Lung (tissue), 12 donors: ENCODE data around the gene CACNA1A. TPM values are rescaled to one million over a fixed set of nuclear protein-coding genes. Genes with fewer than 3 reads are reported as not detected.

ENCODE experiments used
- ATAC-seq: fragments of 200-7000 bp; cut with Tn5 transposase; one replicate; pipeline ENCODE4 v1.9.1; 2020; ENCODE audit warnings: moderate number of reproducible peaks; ENCODE audit not compliant: insufficient read depth, low FRiP score
- DNase-seq, 3 donors: peaks; one replicate each; pipeline ENCODE4 v3.0.0-alpha.2; 2013 to 2017
- H3K27ac ChIP-seq, 2 donors: one replicate each; pipeline ENCODE4 v1.5.1; 2013; ENCODE audit warnings: mild to moderate bottlenecking in 2 of 2, moderate library complexity in 2 of 2, control low read depth in 1 of 2, inconsistent platforms in 1 of 2, low read depth in 1 of 2, low read length in 1 of 2
- H3K27me3 ChIP-seq, 3 donors: one replicate each; pipeline ENCODE4 v1.5.1; 2013; ENCODE audit warnings: low read length in 2 of 3; ENCODE audit not compliant: control insufficient read depth in 3 of 3, insufficient read depth in 3 of 3
- H3K36me3 ChIP-seq, 4 donors: one replicate each; pipeline ENCODE4 v1.5.1; 2013; ENCODE audit warnings: low read length in 4 of 4, mild to moderate bottlenecking in 1 of 4, moderate library complexity in 1 of 4; ENCODE audit not compliant: control insufficient read depth in 4 of 4, insufficient read depth in 4 of 4
- H3K4me1 ChIP-seq, 5 donors: one replicate each; pipeline ENCODE4 v1.5.1; 2013; ENCODE audit warnings: low read length in 5 of 5, mild to moderate bottlenecking in 2 of 5, moderate library complexity in 1 of 5; ENCODE audit not compliant: control insufficient read depth in 5 of 5, insufficient read depth in 5 of 5
- H3K4me3 ChIP-seq: one replicate; pipeline ENCODE4 v1.5.1; 2013; ENCODE audit warnings: mild to moderate bottlenecking, control low read depth, moderate library complexity
- H3K9ac ChIP-seq, 2 donors: one replicate each; pipeline ENCODE4 v1.5.1; 2013; ENCODE audit warnings: low read length in 2 of 2, control low read depth in 1 of 2; ENCODE audit not compliant: insufficient read depth in 1 of 2
- H3K9me3 ChIP-seq, 4 donors: one replicate each; pipeline ENCODE4 v1.5.1; 2013; ENCODE audit warnings: low read length in 3 of 4, mild to moderate bottlenecking in 1 of 4, moderate library complexity in 1 of 4; ENCODE audit not compliant: control insufficient read depth in 4 of 4, insufficient read depth in 3 of 4
- WGBS, 2 donors: extraction: QIAGEN DNeasy Blood & Tissue Kit; methylation state at CpG; one replicate each; pipeline ENCODE4 v1.1.7; 2013; 5-methylcytosine and 5-hydroxymethylcytosine counted together
- polyA plus RNA-seq, 2 donors: library from polyadenylated mRNA; stranded (reverse); fragments of 200-250 nt; gene quantifications; one replicate each; pipeline ENCODE4 v1.2.1, GENCODE V29; 2013
- total RNA-seq, 2 donors: library from RNA; depleted of rRNA in 1 of 2; stranded (reverse); fragments of >200 nt in 1 of 2; gene quantifications; one replicate each; pipeline ENCODE4 v1.2.1, GENCODE V29; 2014 to 2021
- TF ChIP-seq, protein P1 (sequence below): IDR thresholded peaks from 2 replicates; pipeline ENCODE4 v1.5.1; 2012; ENCODE audit warnings: mild to moderate bottlenecking; ENCODE audit errors: control extremely low read depth, extremely low read depth
- donor health status: control.
- donor health status: control.
- donor health status: Bipolar disorder and iron deficiency.
- donor health status: healthy.
- donor health status: DM: yes; HTN: yes; CAD: no.

The CACNA1A gene
- total and polyA plus RNA-seq, 4 donors, result 0.27 to 1.00 (median 0.75) TPM

DNA sequence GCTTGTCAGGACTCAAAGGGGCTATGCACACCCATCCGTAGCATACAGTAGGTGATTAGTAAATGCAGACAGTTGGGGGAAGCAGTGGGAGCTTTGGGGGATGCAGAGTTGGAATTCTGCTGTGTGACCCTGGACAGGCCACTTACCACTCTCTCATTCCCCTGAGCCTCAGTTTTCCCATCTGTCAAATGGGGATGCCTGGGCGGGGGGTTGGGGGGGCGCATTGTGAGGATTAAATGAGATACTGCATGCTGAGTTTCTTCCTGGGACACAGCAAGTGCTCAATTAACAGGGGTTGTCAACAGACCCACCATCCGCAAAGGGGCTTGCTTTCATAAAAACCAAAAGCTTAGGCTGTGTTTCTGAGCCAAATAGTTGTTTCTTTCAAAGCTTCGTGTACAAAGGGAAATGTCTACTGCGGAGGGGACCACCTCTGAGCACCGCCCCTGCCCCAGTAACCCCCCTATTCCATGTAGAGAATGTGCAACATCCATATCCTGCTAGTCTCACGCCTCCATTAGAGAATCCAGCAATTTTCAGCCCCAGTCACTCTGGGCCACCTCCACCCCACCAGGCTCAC lies 223.7 kb downstream of the CACNA1A start:
- H3K4me1 ChIP-seq, result peaks cover 0 to under 1% (median 0%) of the 10 kb centered on the region in 5 donors
- H3K27ac ChIP-seq, result no peak overlapping the region
- ATAC-seq (no peak), DNase-seq (no peak)
- 76 to 79% methylated on average over 8 of the region's 8 CpGs for WGBS, 2 donors
- H3K36me3 ChIP-seq, result no peaks in the 10 kb centered on the region
- no peak overlapping the region for H3K9ac ChIP-seq
- H3K9me3 ChIP-seq, result no peaks in the 10 kb centered on the region
- no peak overlapping the region for H3K4me3 ChIP-seq
- no peaks in the 10 kb centered on the region for H3K27me3 ChIP-seq
- TF ChIP-seq, protein P1, sequence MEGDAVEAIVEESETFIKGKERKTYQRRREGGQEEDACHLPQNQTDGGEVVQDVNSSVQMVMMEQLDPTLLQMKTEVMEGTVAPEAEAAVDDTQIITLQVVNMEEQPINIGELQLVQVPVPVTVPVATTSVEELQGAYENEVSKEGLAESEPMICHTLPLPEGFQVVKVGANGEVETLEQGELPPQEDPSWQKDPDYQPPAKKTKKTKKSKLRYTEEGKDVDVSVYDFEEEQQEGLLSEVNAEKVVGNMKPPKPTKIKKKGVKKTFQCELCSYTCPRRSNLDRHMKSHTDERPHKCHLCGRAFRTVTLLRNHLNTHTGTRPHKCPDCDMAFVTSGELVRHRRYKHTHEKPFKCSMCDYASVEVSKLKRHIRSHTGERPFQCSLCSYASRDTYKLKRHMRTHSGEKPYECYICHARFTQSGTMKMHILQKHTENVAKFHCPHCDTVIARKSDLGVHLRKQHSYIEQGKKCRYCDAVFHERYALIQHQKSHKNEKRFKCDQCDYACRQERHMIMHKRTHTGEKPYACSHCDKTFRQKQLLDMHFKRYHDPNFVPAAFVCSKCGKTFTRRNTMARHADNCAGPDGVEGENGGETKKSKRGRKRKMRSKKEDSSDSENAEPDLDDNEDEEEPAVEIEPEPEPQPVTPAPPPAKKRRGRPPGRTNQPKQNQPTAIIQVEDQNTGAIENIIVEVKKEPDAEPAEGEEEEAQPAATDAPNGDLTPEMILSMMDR, result no peak

DNA sequence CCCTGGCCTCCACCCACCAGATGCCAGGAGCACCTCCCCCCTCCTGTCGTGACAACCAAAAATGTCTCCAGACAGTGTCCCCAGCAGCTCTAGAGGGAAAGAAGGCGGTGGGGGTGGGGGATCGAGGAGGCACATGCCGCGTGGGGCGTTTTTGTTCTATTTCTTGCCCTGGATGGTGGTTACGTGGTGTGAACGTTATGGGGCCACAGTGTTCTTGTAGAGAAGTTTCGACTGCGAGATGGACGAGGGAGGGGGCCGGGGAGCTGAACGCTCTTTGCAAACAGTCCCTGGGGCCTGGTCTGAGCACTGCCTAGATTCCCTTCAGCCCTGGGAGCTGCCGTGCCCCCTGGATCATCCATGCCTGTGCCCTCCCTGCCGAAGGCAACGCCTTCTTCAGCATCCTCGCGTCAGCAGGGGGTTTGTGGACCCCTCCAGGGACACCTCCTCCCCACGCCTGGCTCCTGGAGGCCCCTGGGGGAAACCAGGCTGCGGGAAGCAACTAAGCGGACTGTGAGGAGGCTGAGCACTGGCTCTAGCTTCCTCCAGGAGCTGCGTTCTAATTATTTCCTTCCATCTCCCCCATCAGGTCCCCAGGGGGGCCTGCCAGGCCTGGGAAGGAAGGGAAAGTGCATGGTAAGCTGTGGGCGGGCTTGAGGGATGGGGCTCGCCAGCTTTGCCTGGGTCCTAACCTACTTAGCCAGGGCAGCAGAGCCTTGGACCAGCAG lies 224.6 kb downstream of the CACNA1A start:
- ATAC-seq, result no peak
- H3K9ac ChIP-seq, result no peak overlapping the region
- WGBS, 2 donors, result 34 to 39% methylated on average over 24 of the region's 24 CpGs

GRCh38 chr19:13277104-13277809 lies 229.0 kb downstream of the CACNA1A start:
- Histone ChIP-seq H3K36me3 (no peaks in the 10 kb centered on the region), H3K27me3 (no peaks in the 10 kb centered on the region), H3K4me3 (no peak overlapping the region), H3K9me3 (no peaks in the 10 kb centered on the region), H3K9ac (no peak overlapping the region), H3K27ac (no peak overlapping the region), H3K4me1 (peaks cover 0 to 4% (median 0%) of the 10 kb centered on the region in 5 donors)
- DNase-seq, result peak; percentile 66 to 84 (median 83)
- TF ChIP-seq, protein P1, result peak; percentile 74
- 34 to 38% methylated on average over 17 of the region's 17 CpGs for WGBS, 2 donors
- ATAC-seq, result peak; percentile 75

More for the DNA sequence above, 224.6 kb downstream of the CACNA1A start:
- Histone ChIP-seq H3K4me3 (no peak overlapping the region), H3K9me3 (no peaks in the 10 kb centered on the region), H3K4me1 (peaks cover 0 to 4% (median 0%) of the 10 kb centered on the region in 5 donors), H3K27ac (no peak overlapping the region), H3K36me3 (no peaks in the 10 kb centered on the region), H3K27me3 (no peaks in the 10 kb centered on the region)
- TF ChIP-seq, protein P1, result no peak
- DNase-seq, result no peak
